T-cell (primary cell): ENCODE results near the gene PLA2G4C. TPM values are rescaled to one million over a fixed set of nuclear protein-coding genes. Genes with fewer than 3 reads are reported as not detected.

Experiments
- ATAC-seq, 4 experiments: fragments of 200-7000 bp in 3 of 4; fragments of 150-1000 bp in 1 of 4; cut with Tn5 transposase; replicated peaks in 1 of 4; 1 replicate in 3 of 4; 2 replicates in 1 of 4; pipeline ENCODE4 v1.10.0; 2021; ENCODE audit warnings: moderate library complexity in 3 of 4, mild to moderate bottlenecking in 2 of 4, moderate number of reproducible peaks in 1 of 4
- CTCF ChIA-PET, 2 donors: fragments of 300-600 bp; sonication (Branson Sonifier 250); formaldehyde crosslinking; loops; one replicate each; lab custom pipeline; 2022; ENCODE audit warnings: antibody characterized with exemption in 2 of 2; lab: Charles Lee
- POLR2A ChIA-PET, 2 donors: fragments of 300-600 bp; sonication (Branson Sonifier 250); formaldehyde crosslinking; loops; one replicate each; lab custom pipeline; 2022; ENCODE audit warnings: antibody characterized with exemption in 2 of 2; lab: Charles Lee
- DNase-seq, 35 experiments: peaks; one replicate each; pipeline versions ENCODE4 v3.0.0 to v3.0.0-alpha.2; 2013 to 2023
- H3K27ac ChIP-seq: one replicate; pipeline ENCODE4 v1.5.1; 2013; ENCODE audit warnings: low read length
- H3K27me3 ChIP-seq, 2 experiments: replicated peaks in 1 of 2; 1 replicate in 1 of 2; 2 replicates in 1 of 2; pipeline versions ENCODE4 v1.6.1 to v1.7.0; 2013; ENCODE audit warnings: low read length in 1 of 2, mixed read lengths in 1 of 2; ENCODE audit not compliant: control insufficient read depth in 2 of 2, insufficient read depth in 2 of 2; ENCODE audit errors: extremely low read depth in 1 of 2
- H3K36me3 ChIP-seq, 2 donors: 1 replicate in 1 of 2; 2 replicates in 1 of 2; pipeline versions ENCODE4 v1.6.1 to v1.7.0; 2013; ENCODE audit warnings: low read length in 1 of 2; ENCODE audit not compliant: control insufficient read depth in 2 of 2, insufficient read depth in 1 of 2; ENCODE audit errors: extremely low read depth in 1 of 2
- H3K4me1 ChIP-seq, 2 experiments: 1 replicate in 1 of 2; 2 replicates in 1 of 2; pipeline versions ENCODE4 v1.6.1 to v1.7.0; 2013; ENCODE audit warnings: low read length in 2 of 2, mixed read lengths in 1 of 2; ENCODE audit not compliant: insufficient read depth in 2 of 2, control insufficient read depth in 1 of 2; ENCODE audit errors: extremely low read depth in 1 of 2
- H3K4me3 ChIP-seq, 2 donors: 1 replicate in 1 of 2; 2 replicates in 1 of 2; pipeline versions ENCODE4 v1.5.1 to v1.7.0; 2013; ENCODE audit warnings: mild to moderate bottlenecking in 2 of 2, low read length in 1 of 2, moderate library complexity in 1 of 2; ENCODE audit not compliant: control insufficient read depth in 1 of 2; ENCODE audit errors: extremely low read depth in 1 of 2
- H3K9me3 ChIP-seq: 2 replicates; pipeline ENCODE4 v1.7.0; 2013
- H3K27ac Mint-ChIP-seq, 2 donors: one replicate each; pipeline ENCODE4 v1.8.0; 2020 to 2021; ENCODE audit warnings: mild to moderate bottlenecking in 2 of 2, mixed read lengths in 2 of 2
- H3K27me3 Mint-ChIP-seq, 2 donors: one replicate each; pipeline ENCODE4 v1.8.0; 2021 to 2022; ENCODE audit warnings: mixed read lengths in 2 of 2
- H3K36me3 Mint-ChIP-seq: one replicate; pipeline ENCODE4 v1.8.0; 2021; ENCODE audit warnings: mixed read lengths
- H3K4me1 Mint-ChIP-seq, 3 donors: one replicate each; pipeline ENCODE4 v1.8.0; 2020 to 2022; ENCODE audit warnings: mixed read lengths in 3 of 3, mild to moderate bottlenecking in 1 of 3
- H3K4me3 Mint-ChIP-seq, 3 donors: one replicate each; pipeline ENCODE4 v1.8.0; 2020 to 2022; ENCODE audit warnings: mild to moderate bottlenecking in 3 of 3, mixed read lengths in 3 of 3, moderate library complexity in 3 of 3
- H3K9me3 Mint-ChIP-seq, 3 donors: one replicate each; pipeline ENCODE4 v1.8.0; 2020 to 2022; ENCODE audit warnings: mixed read lengths in 3 of 3
- WGBS: methylation state at CpG from one replicate; pipeline ENCODE4 v1.1.5; 2013; ENCODE audit warnings: missing lambda C conversion rate; ENCODE audit not compliant: insufficient coverage; 5-methylcytosine and 5-hydroxymethylcytosine counted together
- total RNA-seq, 35 experiments: library from RNA in 6 of 35; stranded (reverse) in 6 of 35; fragments of 120-200 nt in 1 of 35; gene quantifications; one replicate each; pipeline versions ENCODE4 v1.2.1 to v1.2.4 and lab custom pipeline; 2013 to 2026

Gene PLA2G4C
- total RNA-seq, 5 donors from 2014 or later (not counting 1 experiment from before 2014, with no cell fraction given), result 1.3 to 9.5 (median 3.4) TPM

GRCh38 chr19:48118131-48118517 lies 7.5 kb upstream of the PLA2G4C start:
- Histone ChIP-seq H3K4me1 (peaks cover 0 to 6% of the 10 kb centered on the region in 2 experiments), H3K9me3 (no peaks in the 10 kb centered on the region), H3K27me3 (no peaks in the 10 kb centered on the region), H3K27ac (peak overlapping the region; percentile 23), H3K4me3 (no peak overlapping the region), H3K36me3 (peaks cover 15 to 24% of the 10 kb centered on the region in 2 donors)
- CTCF ChIA-PET, result interaction anchor here in 1 of 2 donors (0.6 kb wide), 1 partner anchor 27 kb away, joined by 6 read pairs; no protein-coding TSS in a partner anchor
- Mint-ChIP-seq H3K9me3 (no peaks in the 10 kb centered on the region), H3K36me3 (peaks cover 35% of the 10 kb centered on the region), H3K27ac (peak overlapping the region in 1 of 2 donors; percentile 86), H3K4me3 (no peak overlapping the region), H3K27me3 (no peaks in the 10 kb centered on the region), H3K4me1 (peaks cover 0 to 11% (median 9%) of the 10 kb centered on the region in 3 donors)
- ATAC-seq, result no peak
- 75% methylated on average over 8 of the region's 11 CpGs for WGBS
- DNase-seq, result no peak
- POLR2A ChIA-PET, result no interaction called here

- H3K9me3 ChIP-seq, result no peaks in the 10 kb centered on the region
- Mint-ChIP-seq H3K9me3 (no peaks in the 10 kb centered on the region), H3K27ac (peak overlapping the region; percentile 32 to 86), H3K27me3 (no peaks in the 10 kb centered on the region), H3K36me3 (peaks cover 33% of the 10 kb centered on the region), H3K4me3 (no peak overlapping the region), H3K4me1 (peaks cover 0 to 11% (median 9%) of the 10 kb centered on the region in 3 donors)
- DNase-seq (no peak), ATAC-seq (no peak)
- H3K36me3 ChIP-seq, result peaks cover 15 to 19% of the 10 kb centered on the region in 2 donors
- peak overlapping the region; percentile 23 for H3K27ac ChIP-seq
- ChIA-PET POLR2A (no interaction called here), CTCF (no interaction called here)
- no peak overlapping the region for H3K4me3 ChIP-seq
- peaks cover 0 to 6% of the 10 kb centered on the region in 2 experiments for H3K4me1 ChIP-seq
- no peaks in the 10 kb centered on the region for H3K27me3 ChIP-seq
- WGBS, result 100% methylated on average over 1 of the region's 12 CpGs
These were observed 7.0 kb upstream of the PLA2G4C start for GRCh38 chr19:48117515-48118130.

- Mint-ChIP-seq H3K27me3 (no peaks in the 10 kb centered on the region), H3K9me3 (no peaks in the 10 kb centered on the region), H3K36me3 (peaks cover 14% of the 10 kb centered on the region), H3K4me3 (no peak overlapping the region), H3K4me1 (peaks cover 7 to 15% (median 12%) of the 10 kb centered on the region in 3 donors), H3K27ac (peak overlapping the region in 1 of 2 donors; percentile 23)
- peaks cover 0 to 14% of the 10 kb centered on the region in 2 experiments for H3K4me1 ChIP-seq
- no peak overlapping the region for H3K27ac ChIP-seq
- H3K9me3 ChIP-seq, result no peaks in the 10 kb centered on the region
- H3K4me3 ChIP-seq, result no peak overlapping the region
- DNase-seq (no peak), ATAC-seq (no peak)
- H3K27me3 ChIP-seq, result no peaks in the 10 kb centered on the region
- CTCF ChIA-PET, result interaction anchor here (0.5 to 0.6 kb wide), 2 partner anchors 13 to 240 kb away, joined by 3 to 4 read pairs; no protein-coding TSS in a partner anchor
- 91% methylated on average over 11 of the region's 16 CpGs for WGBS
- POLR2A ChIA-PET, result no interaction called here
- peaks cover 8% of the 10 kb centered on the region in 2 donors for H3K36me3 ChIP-seq
These were observed 2.7 kb upstream of the PLA2G4C start for GRCh38 chr19:48113190-48113917.

- ATAC-seq (no peak), DNase-seq (no peak)
- Mint-ChIP-seq H3K9me3 (no peaks in the 10 kb centered on the region), H3K36me3 (peaks cover 4% of the 10 kb centered on the region), H3K4me1 (peaks cover 10 to 15% (median 12%) of the 10 kb centered on the region in 3 donors), H3K4me3 (peak overlapping the region in 2 of 3 donors; percentile 78 to 80), H3K27me3 (no peaks in the 10 kb centered on the region), H3K27ac (no peak overlapping the region)
- CTCF ChIA-PET, result interaction anchor here in 1 of 2 donors (1.0 to 1.5 kb wide), 3 partner anchors 7 to 149 kb away, joined by 3 to 4 read pairs (median 4); no protein-coding TSS in a partner anchor
- H3K4me3 ChIP-seq, result no peak overlapping the region
- no peaks in the 10 kb centered on the region for H3K9me3 ChIP-seq
- H3K4me1 ChIP-seq, result peaks cover 0 to 21% of the 10 kb centered on the region in 2 experiments
- H3K27ac ChIP-seq, result no peak overlapping the region
- POLR2A ChIA-PET, result no interaction called here
- H3K27me3 ChIP-seq, result peaks cover 0 to 10% of the 10 kb centered on the region in 2 experiments
- no CpG with 5 or more reads among the region's 7 CpGs for WGBS
- peaks cover 5 to 6% of the 10 kb centered on the region in 2 donors for H3K36me3 ChIP-seq
These were observed 663 bp upstream of the PLA2G4C start for GRCh38 chr19:48111280-48111679.

GRCh38 chr19:48108997-48109782 lies 1.4 kb downstream of the PLA2G4C start:
- Mint-ChIP-seq H3K4me1 (peaks cover 10 to 15% (median 12%) of the 10 kb centered on the region in 3 donors), H3K27ac (no peak overlapping the region), H3K27me3 (no peaks in the 10 kb centered on the region), H3K4me3 (peak overlapping the region in 1 of 3 donors; percentile 17), H3K36me3 (peaks cover under 1% of the 10 kb centered on the region), H3K9me3 (no peaks in the 10 kb centered on the region)
- H3K27me3 ChIP-seq, result peaks cover 0 to 13% of the 10 kb centered on the region in 2 experiments
- ATAC-seq, result no peak
- 85% methylated on average over 10 of the region's 15 CpGs for WGBS
- CTCF ChIA-PET, result interaction anchor here (0.5 to 0.8 kb wide), 3 partner anchors 10 to 51 kb away, joined by 3 read pairs; no protein-coding TSS in a partner anchor
- H3K36me3 ChIP-seq, result no peaks in the 10 kb centered on the region
- no peaks in the 10 kb centered on the region for H3K9me3 ChIP-seq
- no peak overlapping the region for H3K4me3 ChIP-seq
- H3K27ac ChIP-seq, result no peak overlapping the region
- POLR2A ChIA-PET, result interaction anchor here in 1 of 2 donors (0.6 kb wide), 1 partner anchor 351 kb away, joined by 4 read pairs; no protein-coding TSS in a partner anchor
- peaks cover 0 to 21% of the 10 kb centered on the region in 2 experiments for H3K4me1 ChIP-seq
- no peak for DNase-seq

GRCh38 chr19:48103922-48104321 lies 6.7 kb downstream of the PLA2G4C start:
- no peak overlapping the region for H3K4me3 Mint-ChIP-seq
- DNase-seq (no peak), ATAC-seq (no peak)
- Histone ChIP-seq H3K4me3 (no peak overlapping the region), H3K4me1 (peaks cover 0 to 7% of the 10 kb centered on the region in 2 experiments), H3K27ac (no peak overlapping the region), H3K27me3 (peaks cover 0 to 13% of the 10 kb centered on the region in 2 experiments), H3K36me3 (no peaks in the 10 kb centered on the region), H3K9me3 (no peaks in the 10 kb centered on the region)
- H3K9me3 Mint-ChIP-seq, result no peaks in the 10 kb centered on the region
- ChIA-PET CTCF (no interaction called here), POLR2A (no interaction called here)
- H3K4me1 Mint-ChIP-seq, result peaks cover 0 to 8% (median 5%) of the 10 kb centered on the region in 3 donors
- H3K27ac Mint-ChIP-seq, result no peak overlapping the region
- 100% methylated on average over 2 of the region's 5 CpGs for WGBS
- no peaks in the 10 kb centered on the region for H3K27me3 Mint-ChIP-seq
- H3K36me3 Mint-ChIP-seq, result no peaks in the 10 kb centered on the region
